Neuronal stem cell (in vitro differentiated cells): Measurements from ENCODE around the gene MRGPRE.

Experiments used
- DNase-seq: peaks from one replicate; pipeline ENCODE4 v3.0.0-alpha.2; 2013; ENCODE audit warnings: low spot score
- H2AFZ ChIP-seq: one replicate; pipeline ENCODE4 v1.6.1; 2013; ENCODE audit warnings: mild to moderate bottlenecking, low read length, inconsistent platforms
- H2AK5ac ChIP-seq: 2 replicates; pipeline ENCODE4 v1.6.1; 2013; ENCODE audit warnings: low read depth, mild to moderate bottlenecking, inconsistent platforms, low read length, moderate library complexity, mixed read lengths
- H2BK120ac ChIP-seq: 2 replicates; pipeline ENCODE4 v1.6.1; 2013; ENCODE audit warnings: low read depth, mild to moderate bottlenecking, inconsistent platforms, low read length, moderate library complexity, mixed read lengths
- H2BK12ac ChIP-seq: one replicate; pipeline ENCODE4 v1.6.1; 2013; ENCODE audit warnings: low read length, inconsistent platforms
- H2BK15ac ChIP-seq: 2 replicates; pipeline ENCODE4 v1.6.1; 2013; ENCODE audit warnings: mild to moderate bottlenecking, low read length, inconsistent platforms, mixed read lengths
- H2BK5ac ChIP-seq: one replicate; pipeline ENCODE4 v1.6.1; 2013; ENCODE audit warnings: inconsistent platforms, mild to moderate bottlenecking, low read length, moderate library complexity
- H3K14ac ChIP-seq: one replicate; pipeline ENCODE4 v1.6.1; 2013; ENCODE audit warnings: low read length, inconsistent platforms
- H3K18ac ChIP-seq: 2 replicates; pipeline ENCODE4 v1.6.1; 2013; ENCODE audit warnings: low read length, inconsistent platforms
- H3K23ac ChIP-seq: 2 replicates; pipeline ENCODE4 v1.6.1; 2013; ENCODE audit warnings: low read depth, mild to moderate bottlenecking, mixed read lengths, low read length, inconsistent platforms; ENCODE audit not compliant: poor library complexity
- H3K27ac ChIP-seq: replicated peaks from 3 replicates; pipeline ENCODE4 v1.5.1; 2013; ENCODE audit warnings: low read length, inconsistent platforms
- H3K27me3 ChIP-seq, 3 experiments: 2 replicates each; pipeline ENCODE4 v1.6.1; 2013; ENCODE audit warnings: low read length in 3 of 3, mild to moderate bottlenecking in 2 of 3, inconsistent platforms in 1 of 3, low read depth in 1 of 3, mixed read lengths in 1 of 3, moderate library complexity in 1 of 3; ENCODE audit not compliant: control insufficient read depth in 3 of 3, insufficient read depth in 3 of 3
- H3K36me3 ChIP-seq, 2 donors: replicated peaks in 1 of 2; 2 replicates each; pipeline ENCODE4 v1.6.1; 2013; ENCODE audit warnings: low read length in 2 of 2; ENCODE audit not compliant: control insufficient read depth in 2 of 2, insufficient read depth in 2 of 2
- H3K4ac ChIP-seq: 2 replicates; pipeline ENCODE4 v1.6.1; 2013; ENCODE audit warnings: inconsistent platforms, mild to moderate bottlenecking, low read length, moderate library complexity
- H3K4me1 ChIP-seq, 2 donors: 1 replicate in 1 of 2; 2 replicates in 1 of 2; pipeline ENCODE4 v1.6.1; 2013; ENCODE audit warnings: low read length in 2 of 2, low read depth in 1 of 2; ENCODE audit not compliant: control insufficient read depth in 2 of 2, insufficient read depth in 1 of 2
- H3K4me2 ChIP-seq: one replicate; pipeline ENCODE4 v1.6.1; 2013; ENCODE audit warnings: mild to moderate bottlenecking, low read length, inconsistent platforms; ENCODE audit not compliant: insufficient read depth, poor library complexity, severe bottlenecking
- H3K4me3 ChIP-seq, 2 donors: 2 replicates each; pipeline ENCODE4 v1.5.1; 2013; ENCODE audit warnings: low read length in 2 of 2, mild to moderate bottlenecking in 2 of 2, inconsistent platforms in 1 of 2, moderate library complexity in 1 of 2
- H3K79me1 ChIP-seq: one replicate; pipeline ENCODE4 v1.6.1; 2013; ENCODE audit warnings: low read depth, mild to moderate bottlenecking, inconsistent platforms, low read length, moderate library complexity
- H3K9ac ChIP-seq: one replicate; pipeline ENCODE4 v1.6.1; 2013; ENCODE audit warnings: mild to moderate bottlenecking, low read depth, low read length, inconsistent platforms; ENCODE audit not compliant: poor library complexity
- H3K9me3 ChIP-seq, 2 donors: replicated peaks in 1 of 2; 2 replicates each; pipeline versions ENCODE3 to v1.6.1; 2013; ENCODE audit warnings: low read length in 2 of 2, mild to moderate bottlenecking in 2 of 2, inconsistent platforms in 1 of 2, low read depth in 1 of 2, mixed read lengths in 1 of 2, moderate library complexity in 1 of 2; ENCODE audit not compliant: control insufficient read depth in 2 of 2, insufficient read depth in 1 of 2
- H4K8ac ChIP-seq: one replicate; pipeline ENCODE4 v1.6.1; 2013; ENCODE audit warnings: low read depth, mild to moderate bottlenecking, inconsistent platforms, low read length, moderate library complexity
- H4K91ac ChIP-seq: one replicate; pipeline ENCODE4 v1.6.1; 2013; ENCODE audit warnings: low read length, low read depth, mild to moderate bottlenecking, inconsistent platforms; ENCODE audit not compliant: poor library complexity
- WGBS, 2 donors: extraction: QIAGEN DNeasy Blood & Tissue Kit; methylation state at CpG; one replicate each; pipeline ENCODE4 v1.1.7; 2013; ENCODE audit warnings: missing lambda C conversion rate in 2 of 2, mixed read lengths in 1 of 2; ENCODE audit not compliant: insufficient read length in 2 of 2, insufficient replicate concordance in 1 of 2; ENCODE audit errors: extremely low coverage in 2 of 2; 5-methylcytosine and 5-hydroxymethylcytosine counted together

Gene MRGPRE

GRCh38 chr11:3227568-3228444, 4.4 kb downstream of the MRGPRE start:
- Histone ChIP-seq H3K14ac (peak overlapping the region; percentile 56), H2BK5ac (no peak overlapping the region), H3K23ac (peak overlapping the region; percentile 93), H2AFZ (no peak overlapping the region), H2AK5ac (peak overlapping the region; percentile 61), H2BK15ac (no peak overlapping the region), H3K79me1 (no peaks in the 10 kb centered on the region), H3K4ac (no peak overlapping the region), H3K9me3 (no peaks in the 10 kb centered on the region), H3K27me3 (peaks cover 0 to 4% (median 0%) of the 10 kb centered on the region in 3 experiments), H4K91ac (no peak overlapping the region), H3K36me3 (no peaks in the 10 kb centered on the region), H3K27ac (no peak overlapping the region), H3K4me2 (no peak overlapping the region), H4K8ac (peak overlapping the region; percentile 92), H3K9ac (no peak overlapping the region), H3K18ac (peak overlapping the region; percentile 83), H2BK120ac (no peak overlapping the region), H3K4me1 (peaks cover 13% of the 10 kb centered on the region in 2 donors), H2BK12ac (peak overlapping the region; percentile 73), H3K4me3 (no peak overlapping the region)
- WGBS, 2 donors = no CpG with 5 or more reads among the region's 46 CpGs
- DNase-seq = no peak

DNA sequence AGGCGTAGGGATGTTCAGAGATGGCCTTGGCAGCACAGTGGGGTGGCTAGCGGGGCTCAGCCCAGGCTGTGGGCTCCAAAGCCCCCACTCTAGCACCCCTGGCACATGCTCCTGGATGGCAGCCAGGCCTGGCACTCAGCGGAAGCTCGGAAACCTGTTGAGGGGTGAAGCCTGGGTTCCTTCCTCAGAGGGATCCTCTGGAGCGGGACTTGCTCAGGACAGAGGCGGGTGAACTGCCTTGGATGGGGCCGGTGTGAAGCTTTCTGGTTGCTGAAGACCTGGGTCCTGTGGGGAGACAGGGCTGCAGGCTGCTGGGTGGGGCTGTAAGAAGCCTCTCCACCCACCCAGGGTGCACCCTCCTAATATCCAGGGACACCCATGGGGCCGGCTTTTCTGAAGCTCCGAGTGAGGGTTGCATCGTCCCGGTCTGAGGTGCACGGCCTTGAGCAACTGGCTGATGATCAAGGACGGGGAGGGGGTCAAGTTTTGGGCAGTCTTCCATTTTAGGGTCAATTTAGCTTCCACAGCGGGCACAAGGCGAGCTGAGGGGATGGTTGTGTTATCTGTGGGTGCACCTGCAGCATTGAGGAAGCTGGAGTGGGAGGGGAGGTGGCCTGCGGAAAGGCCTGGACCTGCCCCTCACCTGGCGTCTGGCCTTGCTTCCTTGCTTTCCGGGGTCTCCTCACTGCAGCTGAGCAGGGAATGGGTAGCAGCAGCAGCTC, 5.2 kb downstream of the MRGPRE start:
- no peak overlapping the region for H3K9ac ChIP-seq
- no peak overlapping the region for H3K4ac ChIP-seq
- no peak overlapping the region for H3K14ac ChIP-seq
- H3K4me1 ChIP-seq = peaks cover 13% of the 10 kb centered on the region in 2 donors
- H4K8ac ChIP-seq = no peak overlapping the region
- peak overlapping the region; percentile 67 for H2BK15ac ChIP-seq
- H3K27me3 ChIP-seq = peaks cover 0 to 11% (median 0%) of the 10 kb centered on the region in 3 experiments
- H3K4me2 ChIP-seq = no peak overlapping the region
- peak overlapping the region; percentile 84 for H2BK12ac ChIP-seq
- no peak for DNase-seq
- no peaks in the 10 kb centered on the region for H3K36me3 ChIP-seq
- H3K18ac ChIP-seq = peak overlapping the region; percentile 15
- H3K4me3 ChIP-seq = no peak overlapping the region
- no peaks in the 10 kb centered on the region for H3K79me1 ChIP-seq
- H3K9me3 ChIP-seq = no peaks in the 10 kb centered on the region
- H2BK5ac ChIP-seq = no peak overlapping the region
- no peak overlapping the region for H2AFZ ChIP-seq
- H4K91ac ChIP-seq = no peak overlapping the region
- peak overlapping the region; percentile 61 for H2AK5ac ChIP-seq
- no peak overlapping the region for H2BK120ac ChIP-seq
- peak overlapping the region; percentile 93 for H3K23ac ChIP-seq
- no peak overlapping the region for H3K27ac ChIP-seq
- no CpG with 5 or more reads among the region's 18 CpGs for WGBS, 2 donors

DNA sequence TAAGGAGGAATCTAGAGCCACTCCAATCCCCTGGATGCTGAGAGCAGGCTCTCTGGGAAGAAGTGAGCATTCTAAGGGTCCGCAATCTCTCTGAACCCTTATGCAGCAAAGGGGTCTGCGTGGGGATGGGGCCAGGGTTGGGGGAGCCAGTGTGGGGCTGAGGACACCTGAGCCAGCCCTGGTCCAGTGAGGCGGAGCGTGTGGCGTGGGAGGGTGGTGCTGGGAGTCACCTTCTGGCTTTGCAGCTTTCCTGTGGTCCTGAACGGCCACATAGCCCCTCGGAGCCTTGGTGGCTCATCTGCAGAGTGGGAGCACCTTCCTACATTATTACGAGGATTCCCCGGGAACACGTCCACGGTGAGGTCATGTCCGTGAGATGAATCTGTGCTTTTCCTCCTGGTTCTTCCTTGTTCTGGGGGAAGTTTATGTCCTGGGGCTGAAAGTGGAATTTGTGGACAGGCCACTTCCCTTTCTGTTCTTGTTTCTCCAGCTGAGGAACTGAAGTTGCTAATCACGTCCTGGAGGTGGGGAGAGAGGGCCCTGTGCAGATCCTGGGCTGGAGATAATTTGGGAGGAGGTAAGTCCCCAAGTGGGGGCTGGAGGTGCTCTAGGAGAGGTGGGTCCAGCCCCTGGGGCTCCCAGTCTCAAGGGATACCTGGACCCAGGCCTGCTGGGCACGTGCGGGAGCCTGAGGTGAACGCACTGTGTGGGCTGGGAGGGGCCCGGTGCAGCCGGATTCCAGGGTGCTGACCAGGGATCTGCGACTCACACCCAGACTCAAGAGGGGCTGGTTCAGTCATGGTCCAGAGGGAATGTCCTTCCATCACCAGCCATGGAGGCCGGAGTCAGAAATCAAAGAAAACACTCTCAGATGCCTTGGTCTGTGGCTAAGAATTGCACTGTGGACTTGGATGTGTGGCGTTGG, 6.1 kb downstream of the MRGPRE start:
- Histone ChIP-seq H2BK5ac (no peak overlapping the region), H4K8ac (no peak overlapping the region), H3K4ac (no peak overlapping the region), H3K79me1 (no peaks in the 10 kb centered on the region), H2BK120ac (no peak overlapping the region), H3K9me3 (no peaks in the 10 kb centered on the region), H3K23ac (no peak overlapping the region), H3K4me2 (no peak overlapping the region), H4K91ac (no peak overlapping the region), H3K4me1 (peaks cover 12 to 13% of the 10 kb centered on the region in 2 donors), H2BK12ac (no peak overlapping the region), H2AK5ac (peak overlapping the region; percentile 96), H3K4me3 (no peak overlapping the region), H3K36me3 (no peaks in the 10 kb centered on the region), H3K18ac (no peak overlapping the region), H3K27ac (no peak overlapping the region), H2BK15ac (peak overlapping the region; percentile 45), H3K9ac (no peak overlapping the region), H2AFZ (no peak overlapping the region), H3K14ac (no peak overlapping the region), H3K27me3 (peaks cover 0 to 20% (median 0%) of the 10 kb centered on the region in 3 experiments)
- no CpG with 5 or more reads among the region's 21 CpGs for WGBS, 2 donors
- DNase-seq = no peak
